GM12891 (cell line): ENCODE results near the gene PI4KB.

Experiments
- POLR2A ChIP-seq: IDR thresholded peaks from 2 replicates; pipeline ENCODE4 v1.6.1; 2011; ENCODE audit warnings: low read depth, low read length, control low read depth
- POLR2AphosphoS5 ChIP-seq: IDR thresholded peaks from 2 replicates; pipeline ENCODE4 v1.6.1; 2011; ENCODE audit warnings: low read depth, low read length, control low read depth
- TAF1 ChIP-seq: IDR thresholded peaks from 2 replicates; pipeline ENCODE4 v1.6.1; 2011; ENCODE audit warnings: low read depth, low read length, control low read depth

GRCh38 chr1:151367658-151368392, 40.6 kb upstream of the PI4KB start:
- TF ChIP-seq POLR2A (no peak), TAF1 (no peak), POLR2AphosphoS5 (no peak)
